Suprapubic skin (tissue), 3 donors: ENCODE data around the gene KIF4A.
"Not testable (repeated sequence)": the region's sequence is repeated elsewhere in the genome, so short reads cannot be mapped to it uniquely, and the experiment has no call there.

Experiments
- EP300 ChIP-seq: sonication (generic); formaldehyde crosslinking; IDR thresholded peaks from one replicate; pipeline ENCODE4 v1.6.1; 2017; ENCODE audit warnings: antibody characterized with exemption
- POLR2A ChIP-seq, 2 donors: fragments of 450-650 bp; IDR thresholded peaks; one replicate each; pipeline ENCODE4 v1.6.1; 2017; ENCODE audit warnings: antibody characterized with exemption in 2 of 2, mild to moderate bottlenecking in 2 of 2, moderate library complexity in 2 of 2
- TF ChIP-seq, protein P1 (sequence below), 2 donors: fragments of 200-600 bp in 1 of 2; fragments of 450-650 bp in 1 of 2; sonication (generic) in 1 of 2; IDR thresholded peaks; one replicate each; pipeline ENCODE4 v1.5.1; 2016 to 2019; ENCODE audit warnings: antibody characterized with exemption in 2 of 2, mild to moderate bottlenecking in 1 of 2, moderate library complexity in 1 of 2

- TF ChIP-seq, protein P1, sequence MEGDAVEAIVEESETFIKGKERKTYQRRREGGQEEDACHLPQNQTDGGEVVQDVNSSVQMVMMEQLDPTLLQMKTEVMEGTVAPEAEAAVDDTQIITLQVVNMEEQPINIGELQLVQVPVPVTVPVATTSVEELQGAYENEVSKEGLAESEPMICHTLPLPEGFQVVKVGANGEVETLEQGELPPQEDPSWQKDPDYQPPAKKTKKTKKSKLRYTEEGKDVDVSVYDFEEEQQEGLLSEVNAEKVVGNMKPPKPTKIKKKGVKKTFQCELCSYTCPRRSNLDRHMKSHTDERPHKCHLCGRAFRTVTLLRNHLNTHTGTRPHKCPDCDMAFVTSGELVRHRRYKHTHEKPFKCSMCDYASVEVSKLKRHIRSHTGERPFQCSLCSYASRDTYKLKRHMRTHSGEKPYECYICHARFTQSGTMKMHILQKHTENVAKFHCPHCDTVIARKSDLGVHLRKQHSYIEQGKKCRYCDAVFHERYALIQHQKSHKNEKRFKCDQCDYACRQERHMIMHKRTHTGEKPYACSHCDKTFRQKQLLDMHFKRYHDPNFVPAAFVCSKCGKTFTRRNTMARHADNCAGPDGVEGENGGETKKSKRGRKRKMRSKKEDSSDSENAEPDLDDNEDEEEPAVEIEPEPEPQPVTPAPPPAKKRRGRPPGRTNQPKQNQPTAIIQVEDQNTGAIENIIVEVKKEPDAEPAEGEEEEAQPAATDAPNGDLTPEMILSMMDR (IDR thresholded peaks at IDR 0.05): not testable (repeated sequence)
- TF ChIP-seq EP300; POLR2A (IDR thresholded peaks at IDR 0.05): not testable (repeated sequence)
Observed at GRCh38 chrX:70274029-70274428, 15.9 kb upstream of the KIF4A start.
